GM04504 (cell line): Measurements from ENCODE around the gene PPFIA3.
A peak's percentile ranks its signal among the peaks of the same experiment; 100 is the strongest.
"Not testable (repeated sequence)": the region's sequence is repeated elsewhere in the genome, so short reads cannot be mapped to it uniquely, and the experiment has no call there.

Source experiments
- DNase-seq: peaks from one replicate; pipeline ENCODE4 v3.0.0-alpha.2; 2012; ENCODE audit warnings: low read depth

The PPFIA3 gene

DNA sequence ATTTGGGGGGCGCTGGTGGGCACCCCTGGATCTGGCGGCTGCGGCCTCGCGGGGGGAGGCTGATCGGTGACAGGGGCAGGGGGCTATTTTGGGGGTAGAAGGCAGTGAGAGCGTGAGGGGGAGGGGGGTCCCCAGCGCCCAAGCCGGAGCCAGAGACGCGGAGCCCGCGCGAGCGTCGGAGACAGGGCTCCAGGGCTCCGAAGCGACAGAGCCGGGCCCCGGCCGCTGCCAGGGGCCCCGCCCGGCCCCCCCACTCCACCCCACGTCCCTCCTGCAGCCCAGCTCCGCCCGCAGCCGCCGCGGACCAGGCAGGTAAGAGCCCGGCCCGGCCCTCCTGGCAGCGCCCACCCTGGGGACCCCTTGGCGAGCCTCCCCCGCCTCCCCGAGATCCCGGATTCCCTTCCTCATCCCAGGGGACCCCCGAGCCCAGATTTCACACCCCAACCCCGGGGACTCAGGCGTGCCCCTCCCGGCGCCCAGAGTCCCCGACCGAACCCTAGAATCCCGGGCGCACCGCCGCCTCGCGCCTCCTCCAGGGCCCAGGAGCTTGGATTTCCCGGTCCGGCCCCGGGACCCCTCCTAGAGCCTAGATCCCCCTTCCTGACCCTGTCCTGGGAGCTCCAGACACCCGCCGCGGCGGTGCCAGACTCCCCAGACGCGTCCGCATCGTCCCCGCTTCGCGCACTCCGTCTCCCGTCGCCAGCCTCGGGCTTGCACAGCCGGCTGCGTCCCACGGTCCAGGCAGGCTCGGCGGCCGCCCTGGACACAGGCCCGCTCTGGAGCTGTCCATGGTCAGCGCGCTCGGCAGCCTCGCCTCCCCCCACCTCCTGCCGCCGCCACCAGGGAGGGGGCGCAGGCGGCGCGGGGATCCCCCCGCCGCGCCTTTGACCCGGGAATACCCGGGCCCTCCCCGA is at the start of gene PPFIA3:
PPFIA3 (plus strand) TSS at position 134 of the 914 bp plus-strand sequence. CDS start 8,330 bp downstream, outside the sequence.
- DNase-seq, result no peak

DNA sequence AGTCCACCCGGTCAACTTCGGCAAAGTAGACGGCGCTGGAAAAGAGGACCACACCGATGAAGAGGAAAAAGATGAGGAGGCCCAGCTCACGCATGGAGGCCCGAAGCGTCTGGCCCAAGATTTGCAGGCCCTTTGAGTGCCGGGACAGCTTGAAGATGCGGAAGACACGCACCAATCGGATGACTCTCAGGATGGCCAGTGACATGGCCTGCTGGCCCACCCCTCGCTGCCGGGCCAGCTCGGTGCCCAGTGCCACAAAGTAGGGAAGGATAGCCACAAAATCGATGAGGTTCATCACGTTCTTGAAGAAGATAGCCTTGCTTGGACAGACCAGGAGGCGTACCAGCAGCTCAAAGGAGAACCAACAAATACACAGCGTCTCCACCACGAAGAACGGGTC is 48.9 kb upstream of the PPFIA3 start:
- no peak for DNase-seq

- DNase-seq, result no peak
These were observed 47.3 kb upstream of the PPFIA3 start for GRCh38 chr19:49071860-49072547.

GRCh38 chr19:49073514-49074378 is 45.6 kb upstream of the PPFIA3 start:
- no peak for DNase-seq

GRCh38 chr19:49074869-49075268 is 44.5 kb upstream of the PPFIA3 start:
- not testable (repeated sequence) for DNase-seq

DNA sequence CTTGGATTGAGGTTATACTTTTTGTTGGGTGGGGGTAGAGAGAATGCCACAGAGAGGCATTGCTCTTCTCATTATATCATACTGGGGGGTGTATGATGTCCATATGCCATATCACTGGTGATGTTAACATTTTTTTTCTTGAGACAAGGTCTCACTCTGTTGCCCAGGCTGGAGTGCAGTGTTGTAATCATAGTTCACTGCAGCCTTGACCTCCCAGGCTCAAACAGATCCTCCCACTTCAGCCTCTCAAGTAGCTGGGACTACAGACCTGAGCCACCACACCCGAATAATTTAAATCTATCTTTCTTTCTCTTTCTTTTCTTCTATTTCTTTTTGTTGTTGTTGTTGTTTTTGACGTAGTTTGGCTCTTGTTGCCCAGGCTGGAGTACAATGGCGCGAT is 39.0 kb upstream of the PPFIA3 start:
- no peak for DNase-seq

DNA sequence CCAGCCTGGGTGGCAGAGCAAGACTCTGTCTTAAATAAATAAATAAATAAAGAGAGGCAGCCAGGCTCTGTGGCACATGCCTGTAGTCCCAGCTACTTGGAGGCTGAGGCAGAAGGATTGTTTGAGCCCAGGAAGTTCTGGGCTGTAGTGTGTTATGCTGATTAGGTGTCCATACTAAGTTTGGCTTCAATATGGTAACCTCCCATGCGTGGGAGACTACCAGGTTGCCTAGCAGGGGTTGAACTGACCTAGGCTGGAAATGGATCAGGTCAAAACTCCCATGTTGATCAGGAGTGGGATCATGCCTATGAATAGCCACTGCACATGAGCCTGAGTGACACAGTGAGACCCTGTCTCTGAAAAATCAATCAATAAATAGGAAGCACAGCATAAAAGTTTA is 38.1 kb upstream of the PPFIA3 start:
- no peak for DNase-seq

GRCh38 chr19:49084206-49085019 is 34.9 kb upstream of the PPFIA3 start:
- DNase-seq, result no peak

DNA sequence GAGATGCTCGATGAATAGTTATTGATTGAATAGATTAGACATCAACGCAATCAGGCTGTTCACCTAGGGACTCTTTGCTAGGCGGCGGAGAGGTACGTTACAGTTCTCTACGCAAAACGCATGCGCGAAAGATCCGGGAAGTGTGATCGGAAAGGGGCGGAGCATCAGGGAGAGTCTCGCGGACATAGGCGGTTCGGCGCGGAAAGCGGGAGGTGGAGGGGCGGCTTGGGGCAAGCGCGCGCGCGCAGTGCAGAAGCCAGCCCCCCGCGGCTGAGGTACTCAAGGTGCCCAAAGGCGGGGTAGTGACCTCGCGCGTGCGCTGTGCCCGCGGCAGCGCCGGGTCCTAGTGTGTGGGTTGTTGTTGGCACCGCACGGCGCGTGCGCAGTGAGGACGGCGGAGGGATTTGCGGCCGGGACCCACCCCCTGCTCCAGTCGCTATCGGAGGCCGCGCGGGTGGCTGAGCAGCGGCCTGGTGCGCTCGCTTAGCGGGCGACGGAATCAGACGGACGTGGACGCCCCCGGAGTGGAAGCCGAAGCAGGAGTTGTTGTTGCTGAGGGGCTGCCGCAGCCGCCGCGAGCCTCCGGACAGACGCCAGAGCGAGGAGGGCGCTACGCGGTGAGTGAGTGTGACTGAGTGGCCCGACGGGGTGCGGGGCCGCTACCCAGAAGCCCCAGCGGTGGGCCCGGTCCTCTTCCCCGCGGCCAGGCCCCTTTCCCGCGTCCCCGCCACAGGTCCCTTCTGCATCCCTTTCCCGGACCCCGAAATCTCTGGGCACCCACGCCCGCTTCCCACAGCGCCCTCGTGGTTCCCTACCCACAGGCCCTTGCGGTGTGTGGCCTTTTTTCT is 34.1 kb upstream of the PPFIA3 start, which contains the start of gene SNRNP70:
SNRNP70 (plus strand) TSS at position 432 of the 848 bp plus-strand sequence. CDS start 964 bp downstream, outside the sequence.
- DNase-seq, result peak; percentile 99

- DNase-seq, result no peak
These were observed 33.5 kb upstream of the PPFIA3 start for GRCh38 chr19:49085868-49086232.

DNA sequence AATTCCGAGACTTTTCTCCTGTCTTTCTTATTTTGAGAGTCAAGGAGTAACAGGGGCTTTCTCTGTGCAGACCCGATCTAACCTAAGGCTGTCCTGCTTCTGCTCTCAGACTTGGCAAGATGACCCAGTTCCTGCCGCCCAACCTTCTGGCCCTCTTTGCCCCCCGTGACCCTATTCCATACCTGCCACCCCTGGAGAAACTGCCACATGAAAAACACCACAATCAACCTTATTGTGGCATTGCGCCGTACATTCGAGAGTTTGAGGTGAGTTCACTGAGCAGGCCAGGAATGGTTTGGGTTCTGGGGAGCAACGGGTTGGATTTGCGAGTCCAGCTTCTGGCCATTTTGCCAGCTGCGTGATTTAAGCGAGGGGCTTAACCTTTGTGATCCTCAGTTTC is 33.0 kb upstream of the PPFIA3 start:
- no peak for DNase-seq

GRCh38 chr19:49091391-49092038 is 27.8 kb upstream of the PPFIA3 start:
- no peak for DNase-seq

- no peak for DNase-seq
These were observed 26.7 kb upstream of the PPFIA3 start for GRCh38 chr19:49092686-49093085.

GRCh38 chr19:49094505-49095482 is 24.6 kb upstream of the PPFIA3 start:
- DNase-seq, result no peak

DNA sequence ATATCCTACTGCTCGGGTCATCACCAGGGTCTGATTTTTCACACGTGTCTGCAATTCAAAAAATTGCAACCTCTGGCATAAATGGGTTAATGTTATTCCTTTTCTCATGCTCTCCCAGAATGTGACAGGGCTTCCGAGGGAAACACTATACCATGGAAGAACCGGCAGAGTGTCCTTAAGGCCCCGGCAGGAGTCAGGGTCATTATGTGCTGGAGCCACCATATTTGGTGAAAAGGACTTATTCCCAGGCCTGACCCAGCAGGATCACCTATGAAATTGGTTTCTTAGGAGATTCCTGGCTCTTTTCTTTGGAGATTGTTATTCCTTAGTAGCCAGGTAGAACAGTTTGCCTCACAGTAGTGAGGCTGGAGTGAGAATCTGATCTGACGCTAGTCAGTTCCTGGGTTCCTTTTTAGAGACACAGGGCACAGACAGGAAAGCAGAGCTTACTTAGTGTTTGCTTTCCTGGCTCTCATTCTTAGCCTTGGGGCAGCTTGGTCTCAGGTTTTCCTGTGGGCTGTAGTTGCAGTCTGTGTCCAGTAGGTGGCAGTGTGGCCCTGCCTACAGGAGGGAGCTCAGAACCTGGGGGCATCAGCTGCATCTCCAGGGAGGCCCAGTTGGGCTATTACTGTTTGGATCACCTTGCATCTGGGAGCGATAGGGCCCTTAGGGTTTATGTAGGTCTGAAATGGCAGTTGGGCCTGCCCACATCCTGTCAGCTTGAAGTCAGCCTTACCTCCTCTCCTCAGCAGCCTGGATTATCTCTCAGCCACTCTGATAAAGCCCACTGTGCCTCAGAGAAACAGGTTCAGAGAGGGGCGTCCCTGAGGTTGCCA is 21.7 kb upstream of the PPFIA3 start:
- peak; percentile 57 for DNase-seq

DNA sequence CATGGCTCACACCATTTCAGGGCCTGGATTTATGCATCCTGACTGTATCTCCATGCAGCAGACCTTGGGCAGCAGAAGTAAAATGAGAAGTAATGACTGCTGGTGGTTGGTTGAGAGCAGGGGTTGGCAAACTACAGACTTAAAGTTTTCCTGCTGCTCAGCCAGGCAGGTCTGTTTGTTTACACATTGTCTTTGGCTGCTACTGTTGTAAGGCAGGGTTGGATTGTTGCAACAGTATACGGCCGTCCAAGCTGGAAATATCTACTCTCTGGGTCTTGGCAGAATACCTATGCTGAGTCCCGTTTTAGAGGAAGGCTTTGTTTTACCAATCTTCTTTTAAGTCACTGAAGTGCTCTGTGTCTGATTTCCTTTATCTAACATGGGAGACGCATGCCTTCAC is 20.5 kb upstream of the PPFIA3 start:
- no peak for DNase-seq

- no peak for DNase-seq
These were observed 18.2 kb upstream of the PPFIA3 start for GRCh38 chr19:49101160-49101559.

GRCh38 chr19:49102303-49102702 is 17.0 kb upstream of the PPFIA3 start:
- DNase-seq, result no peak
